HCT116 (cell line): ENCODE data around the gene RFX2. TPM values are rescaled to one million over a fixed set of nuclear protein-coding genes. Genes with fewer than 3 reads are reported as not detected.

ENCODE experiments used
- ATAC-seq: fragments of 200-7000 bp; cut with Tn5 transposase; 2 replicates; pipeline ENCODE4 v1.9.1; 2020; ENCODE audit warnings: mild to moderate bottlenecking, moderate library complexity
- BruUV-seq: library from RNA; stranded (reverse); fragments of 400-500 nt; replicated peaks from 2 replicates; lab custom pipeline; 2021; lab: Mats Ljungman, UMichigan
- CTCF ChIA-PET: fragments of 300-600 bp; sonication (Branson Sonifier 250); formaldehyde crosslinking; loops from one replicate; lab custom pipeline; 2021; ENCODE audit warnings: antibody characterized with exemption; lab: Charles Lee
- POLR2A ChIA-PET: fragments of 300-600, 350-600 bp; sonication (Branson Sonifier 250); formaldehyde crosslinking; loops from one replicate; lab custom pipeline; 2021; ENCODE audit warnings: antibody characterized with exemption; lab: Charles Lee
- RAD21 ChIA-PET, 2 experiments: fragments of 300-600 bp; sonication (Branson Sonifier 250); formaldehyde crosslinking; loops; one replicate each; lab custom pipeline; 2023; ENCODE audit warnings: low total read pairs in 2 of 2; ENCODE audit not compliant: uncharacterized antibody in 2 of 2, unreplicated experiment in 2 of 2, low non-redundant PET in 1 of 2; lab: Charles Lee
- DNase-seq: peaks from one replicate; pipeline ENCODE4 v3.0.0-alpha.2; 2010; ENCODE audit warnings: low read depth, low spot score
- H2AFZ ChIP-seq: fragments of 200-600 bp; shearing (Covaris generic), sonication (generic); 2 replicates; pipeline ENCODE4 v1.6.1; 2017; ENCODE audit warnings: low read depth, mixed run types, mixed read lengths, antibody characterized with exemption, low read length; ENCODE audit not compliant: poor library complexity, severe bottlenecking
- H3K27ac ChIP-seq: 2 replicates; pipeline ENCODE4 v1.5.1; 2012; ENCODE audit warnings: low read depth, low read length
- H3K27me3 ChIP-seq: fragments of 200-600 bp; sonication (generic); 2 replicates; pipeline ENCODE4 v1.6.1; 2016; ENCODE audit warnings: mixed run types, low read length, mixed read lengths; ENCODE audit not compliant: insufficient read depth
- H3K36me3 ChIP-seq, 2 experiments: fragments of 200-500 bp in 1 of 2; fragments of 200-600 bp in 1 of 2; sonication (Bioruptor generic) in 1 of 2; sonication (generic) in 1 of 2; 2 replicates each; pipeline versions ENCODE4 v1.5.1 to v1.6.1; 2014 to 2016; ENCODE audit warnings: low read length in 2 of 2, inconsistent platforms in 1 of 2, mixed read lengths in 1 of 2, mixed run types in 1 of 2; ENCODE audit not compliant: insufficient read depth in 2 of 2, control insufficient read depth in 1 of 2
- H3K4me1 ChIP-seq, 2 experiments: fragments of 200-600 bp in 1 of 2; sonication (generic) in 1 of 2; 2 replicates each; pipeline versions ENCODE4 v1.5.1 to v1.6.1; 2012 to 2017; ENCODE audit warnings: low read length in 2 of 2, inconsistent platforms in 1 of 2, mild to moderate bottlenecking in 1 of 2, mixed read lengths in 1 of 2, mixed run types in 1 of 2, moderate library complexity in 1 of 2; ENCODE audit not compliant: insufficient read depth in 2 of 2, control insufficient read depth in 1 of 2
- H3K4me2 ChIP-seq: fragments of 200-600 bp; sonication (generic); 2 replicates; pipeline ENCODE4 v1.6.1; 2017; ENCODE audit warnings: mixed run types, low read length, mixed read lengths
- H3K4me3 ChIP-seq, 2 experiments: fragments of 200-600 bp in 1 of 2; sonication (generic) in 1 of 2; replicated peaks in 1 of 2; 2 replicates each; pipeline ENCODE4 v1.5.1; 2011 to 2016; ENCODE audit warnings: low read length in 2 of 2, control low read depth in 1 of 2, low read depth in 1 of 2, mild to moderate bottlenecking in 1 of 2, mixed read lengths in 1 of 2, mixed run types in 1 of 2
- H3K79me2 ChIP-seq: fragments of 200-600 bp; sonication (generic); 2 replicates; pipeline ENCODE4 v1.6.1; 2017; ENCODE audit warnings: mild to moderate bottlenecking, mixed run types, low read length, moderate library complexity, mixed read lengths; ENCODE audit not compliant: insufficient read depth
- H3K9ac ChIP-seq: fragments of 200-600 bp; sonication (generic); 2 replicates; pipeline ENCODE4 v1.6.1; 2016; ENCODE audit warnings: low read length, mixed read lengths
- H3K9me2 ChIP-seq: fragments of 200-600 bp; sonication (generic), shearing (Covaris generic); 2 replicates; pipeline ENCODE4 v1.6.1; 2017; ENCODE audit warnings: mixed run types, mild to moderate bottlenecking, moderate library complexity; ENCODE audit not compliant: insufficient read depth
- H3K9me3 ChIP-seq, 2 experiments: fragments of 200-500 bp in 1 of 2; fragments of 200-600 bp in 1 of 2; sonication (Bioruptor generic) in 1 of 2; sonication (generic) in 1 of 2; 2 replicates each; pipeline ENCODE4 v1.6.1; 2014 to 2017; ENCODE audit warnings: low read length in 2 of 2, mixed read lengths in 2 of 2, inconsistent platforms in 1 of 2, low read depth in 1 of 2, mild to moderate bottlenecking in 1 of 2, mixed run types in 1 of 2, moderate library complexity in 1 of 2; ENCODE audit not compliant: control insufficient read depth in 1 of 2, insufficient read depth in 1 of 2
- H4K20me1 ChIP-seq: fragments of 200-600 bp; sonication (generic), shearing (Covaris generic); 2 replicates; pipeline ENCODE4 v1.6.1; 2017; ENCODE audit warnings: mixed run types, mild to moderate bottlenecking, moderate library complexity; ENCODE audit not compliant: insufficient read depth
- ATF3 ChIP-seq: IDR thresholded peaks from 2 replicates; pipeline ENCODE4 v1.6.1; 2012
- CBX3 ChIP-seq: IDR thresholded peaks from 2 replicates; pipeline ENCODE4 v1.6.1; 2012; ENCODE audit warnings: low read depth
- CEBPB ChIP-seq: IDR thresholded peaks from 2 replicates; pipeline ENCODE4 v1.6.1; 2012; ENCODE audit warnings: low read depth
- CTCF ChIP-seq, 3 experiments: fragments of 200-600 bp in 1 of 3; sonication (generic) in 1 of 3; IDR thresholded peaks in 2 of 3; conservative IDR thresholded peaks in 1 of 3; 2 replicates each; pipeline ENCODE4 v1.5.1; 2012 to 2017; ENCODE audit warnings: low read depth in 2 of 3, low read length in 2 of 3, antibody characterized with exemption in 1 of 3, borderline replicate concordance in 1 of 3, control low read depth in 1 of 3, mild to moderate bottlenecking in 1 of 3, mixed read lengths in 1 of 3, mixed run types in 1 of 3, moderate library complexity in 1 of 3; ENCODE audit not compliant: insufficient read depth in 1 of 3
- EGR1 ChIP-seq: IDR thresholded peaks from 2 replicates; pipeline ENCODE4 v1.6.1; 2012; ENCODE audit warnings: low read depth
- ELF1 ChIP-seq: IDR thresholded peaks from 2 replicates; pipeline ENCODE4 v1.6.1; 2012; ENCODE audit warnings: low read depth, borderline replicate concordance
- EZH2 ChIP-seq: fragments of 200-600 bp; sonication (generic); IDR thresholded peaks from 2 replicates; pipeline ENCODE4 v1.6.1; 2017; ENCODE audit warnings: antibody characterized with exemption, mixed run types
- EZH2phosphoT487 ChIP-seq: fragments of 200-600 bp; IDR thresholded peaks from 2 replicates; pipeline ENCODE4 v1.6.1; 2018; ENCODE audit warnings: antibody characterized with exemption, borderline replicate concordance
- JUND ChIP-seq: IDR thresholded peaks from 2 replicates; pipeline ENCODE4 v1.6.1; 2012
- POLR2A ChIP-seq: IDR thresholded peaks from 2 replicates; pipeline ENCODE4 v1.7.0; 2011; ENCODE audit warnings: borderline replicate concordance; ENCODE audit not compliant: insufficient read depth, insufficient read length; ENCODE audit errors: extremely low read depth
- POLR2AphosphoS5 ChIP-seq: IDR thresholded peaks from 2 replicates; pipeline ENCODE4 v1.6.1; 2011; ENCODE audit warnings: mild to moderate bottlenecking, low read depth, low read length, moderate library complexity
- RAD21 ChIP-seq: IDR thresholded peaks from 2 replicates; pipeline ENCODE4 v1.6.1; 2012; ENCODE audit warnings: low read depth, mild to moderate bottlenecking
- SIN3A ChIP-seq: IDR thresholded peaks from 2 replicates; pipeline ENCODE4 v1.6.1; 2012; ENCODE audit warnings: low read depth
- SP1 ChIP-seq: IDR thresholded peaks from 2 replicates; pipeline ENCODE4 v1.6.1; 2012; ENCODE audit warnings: low read depth
- SRF ChIP-seq: IDR thresholded peaks from 2 replicates; pipeline ENCODE4 v1.6.1; 2012; ENCODE audit warnings: low read depth
- TCF7L2 ChIP-seq: IDR thresholded peaks from 2 replicates; pipeline ENCODE4 v1.7.0; 2011; ENCODE audit warnings: borderline replicate concordance, inconsistent platforms; ENCODE audit not compliant: insufficient read depth, insufficient read length; ENCODE audit errors: extremely low read depth
- YY1 ChIP-seq: IDR thresholded peaks from 2 replicates; pipeline ENCODE4 v1.6.1; 2011; ENCODE audit warnings: low read length, low read depth, moderate library complexity, mild to moderate bottlenecking; ENCODE audit not compliant: insufficient replicate concordance; ENCODE audit errors: extremely low read depth
- ZBTB33 ChIP-seq: IDR thresholded peaks from 2 replicates; pipeline ENCODE4 v1.6.1; 2011; ENCODE audit warnings: mild to moderate bottlenecking, low read length, moderate library complexity; ENCODE audit not compliant: insufficient replicate concordance; ENCODE audit errors: extremely low read depth
- intact Hi-C: fragments of 100-400 bp; cut with micrococcal nuclease; formaldehyde crosslinking; loops from 2 replicates; pipeline ENCODE4 v1.10.0; 2022
- total RNA-seq: library from RNA; stranded (reverse); gene quantifications from one replicate; pipeline ENCODE4 v1.2.1, GENCODE V29; 2021; ENCODE audit not compliant: unreplicated experiment
- TF ChIP-seq, protein P1 (sequence below): IDR thresholded peaks from 2 replicates; pipeline ENCODE4 v1.6.1; 2012
- TF ChIP-seq, protein P2 (sequence below): IDR thresholded peaks from 2 replicates; pipeline ENCODE4 v1.6.1; 2012; ENCODE audit warnings: low read depth

The RFX2 gene
- total RNA-seq, 1 experiment from 2014 or later: 13.7 TPM

DNA sequence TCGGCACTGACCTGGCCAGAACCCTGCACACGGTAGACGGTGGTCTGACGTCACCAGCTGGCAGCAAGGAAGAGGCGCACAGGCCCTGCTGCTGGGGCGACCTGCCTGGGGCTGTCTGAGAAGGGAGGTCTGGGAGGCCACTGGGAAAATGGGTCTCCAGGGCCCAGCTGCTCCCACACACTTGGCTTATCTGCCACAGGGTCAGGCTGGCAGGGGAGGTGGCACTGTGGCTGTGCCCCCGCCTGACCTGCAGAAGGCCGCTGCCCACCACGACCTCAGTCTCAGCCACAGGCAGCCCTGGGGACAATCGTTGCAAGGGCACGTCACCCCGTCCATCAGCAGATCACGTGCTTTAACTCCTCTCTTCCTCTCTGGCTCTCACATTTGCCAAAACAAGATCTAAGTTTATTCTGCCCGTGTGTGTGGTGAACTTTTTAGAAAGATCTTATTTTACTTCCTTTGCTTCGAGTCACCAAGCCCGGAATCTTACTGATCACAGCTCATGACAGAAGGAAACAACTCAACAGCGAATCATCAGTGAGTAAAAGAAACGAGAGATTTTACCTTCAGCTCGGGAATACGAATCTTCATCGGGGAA lies 87.1 kb downstream of the RFX2 start:
- RAD21 ChIA-PET: interaction anchor here (1.3 to 1.8 kb wide), 3 partner anchors 35 to 219 kb away, joined by 3 to 10 read pairs (median 6); no protein-coding TSS in a partner anchor
- no peak for TF ChIP-seq CBX3
- TF ChIP-seq CTCF (IDR thresholded peaks at IDR 0.05 in 2 of 3, conservative IDR thresholded peaks at IDR 0.05 in 1 of 3; ENCODE audit: borderline replicate concordance in 1 of 3, insufficient read depth in 1 of 3, low read depth in 2 of 3, low read length in 2 of 3): no peak
- no peak for TF ChIP-seq SRF
- no peak for TF ChIP-seq CEBPB
- no peak for TF ChIP-seq TCF7L2
- TF ChIP-seq POLR2AphosphoS5: no peak
- no peak for TF ChIP-seq ZBTB33
- TF ChIP-seq, protein P1, sequence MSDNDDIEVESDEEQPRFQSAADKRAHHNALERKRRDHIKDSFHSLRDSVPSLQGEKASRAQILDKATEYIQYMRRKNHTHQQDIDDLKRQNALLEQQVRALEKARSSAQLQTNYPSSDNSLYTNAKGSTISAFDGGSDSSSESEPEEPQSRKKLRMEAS: no peak
- TF ChIP-seq, protein P2, sequence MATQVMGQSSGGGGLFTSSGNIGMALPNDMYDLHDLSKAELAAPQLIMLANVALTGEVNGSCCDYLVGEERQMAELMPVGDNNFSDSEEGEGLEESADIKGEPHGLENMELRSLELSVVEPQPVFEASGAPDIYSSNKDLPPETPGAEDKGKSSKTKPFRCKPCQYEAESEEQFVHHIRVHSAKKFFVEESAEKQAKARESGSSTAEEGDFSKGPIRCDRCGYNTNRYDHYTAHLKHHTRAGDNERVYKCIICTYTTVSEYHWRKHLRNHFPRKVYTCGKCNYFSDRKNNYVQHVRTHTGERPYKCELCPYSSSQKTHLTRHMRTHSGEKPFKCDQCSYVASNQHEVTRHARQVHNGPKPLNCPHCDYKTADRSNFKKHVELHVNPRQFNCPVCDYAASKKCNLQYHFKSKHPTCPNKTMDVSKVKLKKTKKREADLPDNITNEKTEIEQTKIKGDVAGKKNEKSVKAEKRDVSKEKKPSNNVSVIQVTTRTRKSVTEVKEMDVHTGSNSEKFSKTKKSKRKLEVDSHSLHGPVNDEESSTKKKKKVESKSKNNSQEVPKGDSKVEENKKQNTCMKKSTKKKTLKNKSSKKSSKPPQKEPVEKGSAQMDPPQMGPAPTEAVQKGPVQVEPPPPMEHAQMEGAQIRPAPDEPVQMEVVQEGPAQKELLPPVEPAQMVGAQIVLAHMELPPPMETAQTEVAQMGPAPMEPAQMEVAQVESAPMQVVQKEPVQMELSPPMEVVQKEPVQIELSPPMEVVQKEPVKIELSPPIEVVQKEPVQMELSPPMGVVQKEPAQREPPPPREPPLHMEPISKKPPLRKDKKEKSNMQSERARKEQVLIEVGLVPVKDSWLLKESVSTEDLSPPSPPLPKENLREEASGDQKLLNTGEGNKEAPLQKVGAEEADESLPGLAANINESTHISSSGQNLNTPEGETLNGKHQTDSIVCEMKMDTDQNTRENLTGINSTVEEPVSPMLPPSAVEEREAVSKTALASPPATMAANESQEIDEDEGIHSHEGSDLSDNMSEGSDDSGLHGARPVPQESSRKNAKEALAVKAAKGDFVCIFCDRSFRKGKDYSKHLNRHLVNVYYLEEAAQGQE: no peak
- no peak for TF ChIP-seq ATF3
- TF ChIP-seq EZH2: no peak
- no peak for TF ChIP-seq EZH2phosphoT487
- TF ChIP-seq POLR2A: no peak
- TF ChIP-seq YY1: no peak
- no peak for TF ChIP-seq SP1
- TF ChIP-seq ELF1: no peak
- TF ChIP-seq RAD21: no peak
- TF ChIP-seq EGR1: no peak
- no peak for TF ChIP-seq SIN3A
- no peak for TF ChIP-seq JUND
- Histone ChIP-seq H3K9ac (no peak overlapping the region), H3K4me3 (no peak overlapping the region), H3K4me1 (peaks cover 0 to 6% of the 10 kb centered on the region in 2 experiments; a peak in 1 of 4 replicates), H2AFZ (no peak overlapping the region), H3K9me3 (no peaks in the 10 kb centered on the region), H3K36me3 (no peaks in the 10 kb centered on the region), H3K4me2 (no peak overlapping the region), H3K79me2 (no peaks in the 10 kb centered on the region), H3K9me2 (no peaks in the 10 kb centered on the region), H3K27ac (no peak overlapping the region), H3K27me3 (no peaks in the 10 kb centered on the region), H4K20me1 (no peaks in the 10 kb centered on the region)
- no TSS peak for BruUV-seq
- intact Hi-C loops: loop anchor here (2.0 kb wide), 1 partner anchor 218 kb away; the partner anchor contains the start of gene NRTN
- POLR2A ChIA-PET: no interaction called here
- DNase-seq: no peak
- CTCF ChIA-PET: interaction anchor here (0.7 to 3.1 kb wide), 10 partner anchors 14 to 249 kb away, joined by 3 to 46 read pairs (median 6); partner anchors contain the start of gene NRTN
- ATAC-seq: no peak
